Prostate gland (tissue), 2 donors: ENCODE data around the gene SUCNR1. TPM values are rescaled to one million over a fixed set of nuclear protein-coding genes. Genes with fewer than 3 reads are reported as not detected.
"Not testable (repeated sequence)": the region's sequence is repeated elsewhere in the genome, so short reads cannot be mapped to it uniquely, and the experiment has no call there.

Source experiments
- DNase-seq: peaks from one replicate; pipeline ENCODE4 v3.0.0-alpha.2; 2019; ENCODE audit warnings: low spot score
- H3K27ac ChIP-seq, 2 donors: fragments of 200-600 bp; sonication (generic); 2 replicates each; pipeline ENCODE4 v1.5.1; 2017 to 2019
- H3K27me3 ChIP-seq: fragments of 200-600 bp; sonication (generic); replicated peaks from 2 replicates; pipeline ENCODE4 v1.5.1; 2019; ENCODE audit not compliant: insufficient read depth
- H3K36me3 ChIP-seq, 2 donors: fragments of 200-600 bp; sonication (generic); 1 replicate in 1 of 2; 2 replicates in 1 of 2; pipeline versions ENCODE4 v1.5.1 to v1.8.1; 2017 to 2019
- H3K4me1 ChIP-seq: fragments of 200-600 bp; sonication (generic); replicated peaks from 2 replicates; pipeline ENCODE4 v1.5.1; 2019
- H3K4me3 ChIP-seq, 2 donors: fragments of 200-600 bp; sonication (generic); 2 replicates each; pipeline ENCODE4 v1.5.1; 2017 to 2019
- H3K9me3 ChIP-seq: fragments of 200-600 bp; sonication (generic); 2 replicates; pipeline ENCODE4 v1.5.1; 2017
- CTCF ChIP-seq, 4 experiments: fragments of 200-600 bp in 2 of 4; fragments of 450-650 bp in 2 of 4; sonication (generic) in 2 of 4; IDR thresholded peaks; 1 replicate in 3 of 4; 2 replicates in 1 of 4; pipeline ENCODE4 v1.5.1; 2016 to 2019; ENCODE audit warnings: antibody characterized with exemption in 4 of 4, mild to moderate bottlenecking in 2 of 4, moderate library complexity in 2 of 4
- POLR2A ChIP-seq: fragments of 450-650 bp; IDR thresholded peaks from one replicate; pipeline ENCODE4 v1.6.1; 2016; ENCODE audit warnings: antibody characterized with exemption, mild to moderate bottlenecking
- POLR2AphosphoS5 ChIP-seq: sonication (generic); formaldehyde crosslinking; IDR thresholded peaks from one replicate; pipeline ENCODE4 v1.6.1; 2017; ENCODE audit warnings: antibody characterized with exemption
- WGBS: methylation state at CpG from one replicate; pipeline ENCODE4 v1.1.5; 2018; 5-methylcytosine and 5-hydroxymethylcytosine counted together
- intact Hi-C: fragments of 100-400 bp; cut with DNase I; formaldehyde crosslinking; loops from one replicate; pipeline ENCODE4 v1.14.2; 2022
- total RNA-seq, 2 donors: library from RNA; depleted of rRNA; stranded (reverse); fragments of >200 nt; gene quantifications; one replicate each; pipeline ENCODE4 v1.1.0, GENCODE V29; 2016

SUCNR1 gene
- total RNA-seq, 2 donors from 2014 or later = not detected

- Histone ChIP-seq H3K36me3 (no peaks in the 10 kb centered on the region), H3K27ac (no peak overlapping the region), H3K4me1 (no peaks in the 10 kb centered on the region), H3K27me3 (no peaks in the 10 kb centered on the region), H3K9me3 (no peaks in the 10 kb centered on the region), H3K4me3 (no peak overlapping the region)
- intact Hi-C loops = no loop called here
- WGBS = 76% methylated on average over 8 of the region's 8 CpGs
- no peak for DNase-seq
- TF ChIP-seq CTCF (IDR thresholded peaks at IDR 0.05) = no peak
- TF ChIP-seq POLR2A = no peak
- no peak for TF ChIP-seq POLR2AphosphoS5
Observed at GRCh38 chr3:151871639-151872468, 1.6 kb upstream of the SUCNR1 start.

- 90% methylated on average over 5 of the region's 5 CpGs for WGBS
Observed at GRCh38 chr3:151874079-151874478, 636 bp downstream of the SUCNR1 start.

GRCh38 chr3:151875759-151876158 lies 2.3 kb downstream of the SUCNR1 start:
- TF ChIP-seq POLR2AphosphoS5 = no peak
- no peak for TF ChIP-seq CTCF (IDR thresholded peaks at IDR 0.05)
- TF ChIP-seq POLR2A = no peak
- WGBS = 68% methylated on average over 3 of the region's 3 CpGs
- Histone ChIP-seq H3K4me3 (no peak overlapping the region), H3K27me3 (no peaks in the 10 kb centered on the region), H3K27ac (no peak overlapping the region), H3K4me1 (no peaks in the 10 kb centered on the region), H3K9me3 (no peaks in the 10 kb centered on the region), H3K36me3 (no peaks in the 10 kb centered on the region)
- no peak for DNase-seq
- intact Hi-C loops = no loop called here

More at GRCh38 chr3:151874079-151874478, 636 bp downstream of the SUCNR1 start:
- DNase-seq, H3K9me3 ChIP-seq, intact Hi-C loops, H3K4me1 ChIP-seq, H3K36me3 ChIP-seq, H3K27me3 ChIP-seq, H3K4me3 ChIP-seq, H3K27ac ChIP-seq: not testable (repeated sequence)

- 94% methylated on average over 2 of the region's 2 CpGs for WGBS
- H3K27ac ChIP-seq = no peak overlapping the region
- TF ChIP-seq CTCF (IDR thresholded peaks at IDR 0.05) (no peak), POLR2AphosphoS5 (no peak), POLR2A (no peak)
- H3K4me1 ChIP-seq = no peaks in the 10 kb centered on the region
- no peak for DNase-seq
- no peaks in the 10 kb centered on the region for H3K9me3 ChIP-seq
- intact Hi-C loops = no loop called here
- no peak overlapping the region for H3K4me3 ChIP-seq
- H3K27me3 ChIP-seq = no peaks in the 10 kb centered on the region
- H3K36me3 ChIP-seq = no peaks in the 10 kb centered on the region
Observed at GRCh38 chr3:151877269-151877668, 3.8 kb downstream of the SUCNR1 start.

GRCh38 chr3:151878465-151878864 lies 5.0 kb downstream of the SUCNR1 start:
- 88% methylated on average over 3 of the region's 3 CpGs for WGBS
- no peak for DNase-seq
- H3K36me3 ChIP-seq = no peaks in the 10 kb centered on the region
- intact Hi-C loops = no loop called here
- H3K9me3 ChIP-seq = no peaks in the 10 kb centered on the region
- H3K27ac ChIP-seq = no peak overlapping the region
- H3K4me1 ChIP-seq = no peaks in the 10 kb centered on the region
- no peak for TF ChIP-seq POLR2AphosphoS5
- no peak for TF ChIP-seq POLR2A
- no peak for TF ChIP-seq CTCF (IDR thresholded peaks at IDR 0.05)
- H3K27me3 ChIP-seq = no peaks in the 10 kb centered on the region
- H3K4me3 ChIP-seq = no peak overlapping the region
